K562 (cell line): ENCODE data around the gene TMEM255A. TPM values are rescaled to one million over a fixed set of nuclear protein-coding genes. Genes with fewer than 3 reads are reported as not detected.

Experiments
- ATAC-seq: fragments of 200-7000 bp; cut with Tn5 transposase; 3 replicates; pipeline ENCODE4 v1.9.1; 2020; ENCODE audit warnings: moderate library complexity
- BruUV-seq: library from RNA; stranded (reverse); fragments of 400-500 nt; replicated peaks from 2 replicates; lab custom pipeline; 2021; lab: Mats Ljungman, UMichigan
- CTCF ChIA-PET: fragments of 300-600 bp; formaldehyde crosslinking; extraction: SDS; loops from one replicate; lab custom pipeline; 2021; ENCODE audit warnings: low intra/inter-chr PET ratio; lab: Yijun Ruan, JAX
- POLR2A ChIA-PET: fragments of 300-600, 350-650 bp; sonication (Branson Sonifier 250); formaldehyde crosslinking; extraction: SDS; loops from one replicate; lab custom pipeline; 2021; ENCODE audit warnings: antibody characterized with exemption, inconsistent platforms; lab: Yijun Ruan, JAX
- DNase-seq, 4 experiments: peaks; one replicate each; pipeline versions ENCODE4 v3.0.0 to v3.0.0-alpha.2; 2011 to 2018; ENCODE audit warnings: low spot score in 3 of 4, mixed read lengths in 3 of 4; ENCODE audit errors: extremely low read depth in 1 of 4
- FAIRE-seq: peaks from 2 replicates; lab custom pipeline; 2011; peaks lifted over from hg19 to GRCh38; lab: Jason Lieb, UNC
- H2AFZ ChIP-seq: 2 replicates; pipeline ENCODE4 v1.6.0; 2011; ENCODE audit warnings: low read depth, low read length, control low read depth, inconsistent platforms
- H3K27ac ChIP-seq: fragments of 200-600 bp; 3 replicates; pipeline ENCODE4 v1.8.0; 2011; ENCODE audit warnings: low read depth, mild to moderate bottlenecking, control low read depth, inconsistent platforms, low read length, moderate library complexity, mixed read lengths; ENCODE audit errors: extremely low read depth
- H3K27me3 ChIP-seq, 2 experiments: fragments of 300-600 bp in 1 of 2; 2 replicates in 1 of 2; 3 replicates in 1 of 2; pipeline versions ENCODE4 v1.6.0 to v1.8.0; 2011; ENCODE audit warnings: inconsistent platforms in 2 of 2, low read length in 2 of 2, mild to moderate bottlenecking in 1 of 2, mixed read lengths in 1 of 2, moderate library complexity in 1 of 2; ENCODE audit not compliant: control insufficient read depth in 2 of 2, insufficient read depth in 2 of 2
- H3K36me3 ChIP-seq: fragments of 300-600 bp; 3 replicates; pipeline ENCODE4 v1.8.0; 2011; ENCODE audit warnings: mild to moderate bottlenecking, low read length, inconsistent platforms; ENCODE audit not compliant: control insufficient read depth, insufficient read depth
- H3K4me1 ChIP-seq, 2 experiments: fragments of 200-600 bp in 1 of 2; replicated peaks in 1 of 2; 2 replicates in 1 of 2; 3 replicates in 1 of 2; pipeline versions ENCODE4 v1.5.1 to v1.8.0; 2011; ENCODE audit warnings: inconsistent platforms in 2 of 2, low read length in 2 of 2, mild to moderate bottlenecking in 1 of 2, mixed read lengths in 1 of 2, moderate library complexity in 1 of 2; ENCODE audit not compliant: control insufficient read depth in 2 of 2, insufficient read depth in 2 of 2
- H3K4me2 ChIP-seq: 2 replicates; pipeline ENCODE4 v1.6.1; 2011; ENCODE audit warnings: low read length, control low read depth, inconsistent platforms, mixed read lengths; ENCODE audit not compliant: insufficient read depth
- H3K4me3 ChIP-seq: fragments of 200-600 bp; sonication (generic), shearing (Covaris generic); 2 replicates; pipeline ENCODE4 v1.5.1; 2016; ENCODE audit warnings: control low read depth, inconsistent platforms
- H3K79me2 ChIP-seq: fragments of 200-600 bp; 3 replicates; pipeline ENCODE4 v1.8.0; 2011; ENCODE audit warnings: low read length, inconsistent platforms; ENCODE audit not compliant: control insufficient read depth, insufficient read depth
- H3K9ac ChIP-seq, 2 experiments: 2 replicates each; pipeline versions ENCODE4 v1.6.0 to v1.6.1; 2011; ENCODE audit warnings: low read depth in 2 of 2, low read length in 2 of 2, control low read depth in 1 of 2, inconsistent platforms in 1 of 2, mild to moderate bottlenecking in 1 of 2, mixed read lengths in 1 of 2; ENCODE audit not compliant: insufficient read depth in 1 of 2
- H3K9me1 ChIP-seq: one replicate; pipeline ENCODE4 v1.6.0; 2011; ENCODE audit warnings: inconsistent platforms, mild to moderate bottlenecking, low read length, moderate library complexity; ENCODE audit not compliant: control insufficient read depth, insufficient read depth
- H3K9me3 ChIP-seq: replicated peaks from 2 replicates; pipeline ENCODE4 v1.5.1; 2011; ENCODE audit warnings: low read depth, low read length, inconsistent platforms; ENCODE audit not compliant: control insufficient read depth, insufficient read depth
- H4K20me1 ChIP-seq: replicated peaks from 2 replicates; pipeline ENCODE4 v1.6.1; 2011; ENCODE audit warnings: low read length, inconsistent platforms, mixed read lengths; ENCODE audit not compliant: control insufficient read depth, insufficient read depth
- CTCFL ChIP-seq: IDR thresholded peaks from 2 replicates; pipeline ENCODE4 v1.6.1; 2011; ENCODE audit warnings: borderline replicate concordance, low read depth, mild to moderate bottlenecking, moderate library complexity, low read length; ENCODE audit not compliant: insufficient read depth, poor library complexity, severe bottlenecking
- KDM2B ChIP-seq: fragments of 250-450 bp; sonication (Bioruptor Pico); IDR thresholded peaks from 2 replicates; pipeline ENCODE4 v1.8.0; 2021; ENCODE audit warnings: mild to moderate bottlenecking, moderate library complexity
- PTTG1 ChIP-seq: fragments of 450-650 bp; IDR thresholded peaks from 2 replicates; pipeline ENCODE4 v1.6.1; 2016; ENCODE audit warnings: low read depth, mild to moderate bottlenecking, missing genetic modification characterization, missing compliant biosample characterization
- SMC3 ChIP-seq: conservative IDR thresholded peaks from 2 replicates; pipeline ENCODE4 v1.6.1; 2011; ENCODE audit warnings: low read depth, low read length, improper control_type of control experiment; ENCODE audit not compliant: insufficient read depth
- TFAP4 ChIP-seq: sonication (generic); formaldehyde crosslinking; IDR thresholded peaks from 2 replicates; pipeline ENCODE4 v1.8.0; 2022; ENCODE audit warnings: missing genetic modification reagents, mild to moderate bottlenecking, moderate library complexity, borderline replicate concordance
- ZNF3 ChIP-seq: fragments of 250-450 bp; sonication (Bioruptor Pico); IDR thresholded peaks from 2 replicates; pipeline ENCODE4 v1.5.0; 2021; ENCODE audit warnings: mild to moderate bottlenecking, moderate library complexity
- ZNF766 ChIP-seq: fragments of 200-800 bp; sonication (Bioruptor generic); conservative IDR thresholded peaks from 2 replicates; pipeline ENCODE4 v1.6.1; 2016; ENCODE audit warnings: missing genetic modification characterization, missing compliant biosample characterization
- WGBS: fragments of 100-300 bp; shearing (Covaris generic); methylation state at CpG from one replicate; pipeline ENCODE4 v1.1.6; 2016; ENCODE audit warnings: low coverage, mixed read lengths; ENCODE audit not compliant: insufficient coverage; ENCODE audit errors: missing lambda C conversion rate; 5-methylcytosine and 5-hydroxymethylcytosine counted together
- in situ Hi-C: fragments of 300-500 bp; cut with MboI; formaldehyde crosslinking; loops from 4 replicates; pipeline ENCODE4 v1.15.0; 2018; ENCODE audit warnings: inconsistent platforms, mixed read lengths
- intact Hi-C: fragments of 100-400 bp; cut with micrococcal nuclease; formaldehyde crosslinking; loops from 2 replicates; pipeline ENCODE4 v1.14.2; 2022
- polyA plus RNA-seq, 8 experiments: library from polyadenylated mRNA; depleted of rRNA in 4 of 8; stranded (reverse) in 5 of 8; unstranded in 3 of 8; fragments of >200 nt; fragmentation: Nextera tagmentation in 2 of 8; fragmentation: Illumina TruSeq in 1 of 8; extraction: Ambion mirVana in 2 of 8; extraction: Trizol in 1 of 8; gene quantifications; 2 replicates each; pipeline versions ENCODE4 v1.2.1 to v1.2.3, GENCODE V29; 2011 to 2014; ENCODE audit warnings: inconsistent platforms in 1 of 8, missing spikeins in 1 of 8
- total RNA-seq, 7 experiments: library from RNA; depleted of rRNA in 6 of 7; stranded (reverse); fragments of >200 nt in 6 of 7; fragmentation: Illumina TruSeq in 2 of 7; extraction: Trizol in 2 of 7; gene quantifications; 2 replicates each; pipeline versions ENCODE4 v1.2.1 to v1.2.3, GENCODE V29; 2011 to 2021; ENCODE audit warnings: low replicate concordance in 1 of 7
- TF ChIP-seq, protein P1 (sequence below), 2 experiments: fragments of 450-650 bp; formaldehyde crosslinking in 1 of 2; IDR thresholded peaks; 2 replicates each; pipeline versions ENCODE4 v1.4.0 to v1.6.1; 2014 to 2020; ENCODE audit warnings: mild to moderate bottlenecking in 2 of 2, borderline replicate concordance in 1 of 2, low read depth in 1 of 2

TMEM255A gene
- total and polyA plus RNA-seq, 9 of the 15 experiments (the other 6 are each of a cell fraction or from before 2014, with no cell fraction given) = 0.01 TPM; not detected in 8

DNA sequence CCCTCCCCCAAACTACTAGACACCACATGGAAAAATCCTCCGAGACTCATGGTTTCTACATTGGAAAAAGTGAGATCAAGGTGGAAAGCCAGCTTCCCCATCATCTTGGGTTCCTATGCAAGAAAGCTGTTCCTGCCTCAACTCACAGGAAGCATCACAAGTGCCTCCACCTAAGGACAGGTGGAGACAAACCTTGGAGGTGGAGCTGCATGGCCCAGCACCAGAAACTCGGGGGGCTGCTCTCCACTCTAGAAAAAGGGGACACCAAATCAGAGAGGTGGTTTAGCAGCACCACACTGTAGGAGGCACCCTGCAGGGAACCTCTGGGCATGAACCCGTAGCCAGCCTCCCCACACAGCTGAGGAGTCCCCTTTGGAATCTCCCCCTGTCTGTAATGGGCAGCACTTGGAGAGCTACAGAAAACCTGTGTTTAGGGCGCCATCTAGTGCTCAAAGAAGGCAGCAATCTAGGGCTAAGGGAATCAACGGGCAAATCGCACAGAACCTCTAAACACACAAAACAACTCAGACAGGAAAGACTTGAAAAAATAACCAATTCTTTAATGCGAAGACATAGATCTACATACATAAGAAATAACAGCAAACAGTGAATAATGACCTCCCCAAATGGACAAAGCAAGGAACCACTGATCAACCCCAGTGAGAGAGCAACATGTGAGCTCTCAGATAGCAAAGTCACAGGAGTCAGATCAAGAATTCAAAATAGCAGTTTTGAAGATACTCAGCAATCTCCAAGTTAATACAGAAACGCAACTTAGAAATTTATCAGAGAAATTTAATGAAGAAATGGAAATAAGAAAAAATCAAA lies 97.6 kb downstream of the TMEM255A start:
- H3K27ac ChIP-seq = no peak overlapping the region
- H3K4me1 ChIP-seq = no peaks in the 10 kb centered on the region; a peak in 1 of 5 replicates
- DNase-seq (peak; percentile 46 to 72 (median 57)), ATAC-seq (peak; percentile 97), FAIRE-seq (peak; percentile 93)
- no peak overlapping the region for H3K9ac ChIP-seq
- H3K9me3 ChIP-seq = no peaks in the 10 kb centered on the region
- H4K20me1 ChIP-seq = no peaks in the 10 kb centered on the region
- no TSS peak for BruUV-seq
- POLR2A ChIA-PET = interaction anchor here (0.8 to 1.4 kb wide), 2 partner anchors 11 to 16 kb away, joined by 3 to 5 read pairs; no protein-coding TSS in a partner anchor
- no peaks in the 10 kb centered on the region for H3K79me2 ChIP-seq
- no peak overlapping the region for H3K4me2 ChIP-seq
- no peak overlapping the region for H3K4me3 ChIP-seq
- H3K36me3 ChIP-seq = no peaks in the 10 kb centered on the region
- no peak overlapping the region for H2AFZ ChIP-seq
- 14% methylated on average over 7 of the region's 8 CpGs for WGBS
- in situ Hi-C loops (no loop called here), intact Hi-C loops (loop anchor here (10.0 kb wide), 2 partner anchors 119 to 179 kb away; no protein-coding TSS in a partner anchor)
- H3K27me3 ChIP-seq = no peaks in the 10 kb centered on the region
- CTCF ChIA-PET = interaction anchor here (0.6 kb wide), 1 partner anchor 76 kb away, joined by 3 read pairs; no protein-coding TSS in a partner anchor
- H3K9me1 ChIP-seq = no peaks in the 10 kb centered on the region
- TF ChIP-seq, protein P1, sequence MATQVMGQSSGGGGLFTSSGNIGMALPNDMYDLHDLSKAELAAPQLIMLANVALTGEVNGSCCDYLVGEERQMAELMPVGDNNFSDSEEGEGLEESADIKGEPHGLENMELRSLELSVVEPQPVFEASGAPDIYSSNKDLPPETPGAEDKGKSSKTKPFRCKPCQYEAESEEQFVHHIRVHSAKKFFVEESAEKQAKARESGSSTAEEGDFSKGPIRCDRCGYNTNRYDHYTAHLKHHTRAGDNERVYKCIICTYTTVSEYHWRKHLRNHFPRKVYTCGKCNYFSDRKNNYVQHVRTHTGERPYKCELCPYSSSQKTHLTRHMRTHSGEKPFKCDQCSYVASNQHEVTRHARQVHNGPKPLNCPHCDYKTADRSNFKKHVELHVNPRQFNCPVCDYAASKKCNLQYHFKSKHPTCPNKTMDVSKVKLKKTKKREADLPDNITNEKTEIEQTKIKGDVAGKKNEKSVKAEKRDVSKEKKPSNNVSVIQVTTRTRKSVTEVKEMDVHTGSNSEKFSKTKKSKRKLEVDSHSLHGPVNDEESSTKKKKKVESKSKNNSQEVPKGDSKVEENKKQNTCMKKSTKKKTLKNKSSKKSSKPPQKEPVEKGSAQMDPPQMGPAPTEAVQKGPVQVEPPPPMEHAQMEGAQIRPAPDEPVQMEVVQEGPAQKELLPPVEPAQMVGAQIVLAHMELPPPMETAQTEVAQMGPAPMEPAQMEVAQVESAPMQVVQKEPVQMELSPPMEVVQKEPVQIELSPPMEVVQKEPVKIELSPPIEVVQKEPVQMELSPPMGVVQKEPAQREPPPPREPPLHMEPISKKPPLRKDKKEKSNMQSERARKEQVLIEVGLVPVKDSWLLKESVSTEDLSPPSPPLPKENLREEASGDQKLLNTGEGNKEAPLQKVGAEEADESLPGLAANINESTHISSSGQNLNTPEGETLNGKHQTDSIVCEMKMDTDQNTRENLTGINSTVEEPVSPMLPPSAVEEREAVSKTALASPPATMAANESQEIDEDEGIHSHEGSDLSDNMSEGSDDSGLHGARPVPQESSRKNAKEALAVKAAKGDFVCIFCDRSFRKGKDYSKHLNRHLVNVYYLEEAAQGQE (IDR thresholded peaks at IDR 0.05; ENCODE audit: borderline replicate concordance) = peak; percentile 67
- TF ChIP-seq, protein P1 (CRISPR knock-in tag; IDR thresholded peaks at IDR 0.05; ENCODE audit: low read depth) = no peak
- TF ChIP-seq KDM2B (CRISPR knock-in tag) (no peak), CTCFL (peak; percentile 20), ZNF766 (CRISPR knock-in tag) (no peak), PTTG1 (tag) (no peak), SMC3 (peak; percentile 58), ZNF3 (CRISPR knock-in tag) (no peak), TFAP4 (CRISPR knock-in tag) (peak; percentile 37; the same call in 1 of the 2 replicates)
